ENCODE results near the gene MBD3. TPM values are rescaled to one million over a fixed set of nuclear protein-coding genes. Genes with fewer than 3 reads are reported as not detected.

MBD3 gene
- total RNA-seq, 1 experiment from 2014 or later, result 114 TPM

- POLR2A ChIA-PET, result interaction anchor here (0.6 kb wide), 1 partner anchor 22 kb away, joined by 3 read pairs; no protein-coding TSS in a partner anchor
- H3K4me3 Mint-ChIP-seq (ENCODE audit: unreplicated experiment), result no peak overlapping the region
Measured at GRCh38 chr19:1630811-1631210, 38.1 kb upstream of the MBD3 start.

GRCh38 chr19:1630012-1630411 lies 37.3 kb upstream of the MBD3 start:
- DNase-seq (ENCODE audit: unreplicated experiment), result no peak
- intact Hi-C loops (cut with micrococcal nuclease), result no loop called here
- Mint-ChIP-seq H3K27me3 (ENCODE audit: insufficient read depth, unreplicated experiment) (no peaks in the 10 kb centered on the region), H3K4me1 (ENCODE audit: insufficient read depth, unreplicated experiment) (peaks cover 5% of the 10 kb centered on the region), H3K9me3 (ENCODE audit: unreplicated experiment) (no peaks in the 10 kb centered on the region), H3K4me3 (ENCODE audit: unreplicated experiment) (no peak overlapping the region), H3K36me3 (ENCODE audit: insufficient read depth, unreplicated experiment) (peaks cover 25% of the 10 kb centered on the region), H3K27ac (ENCODE audit: low read depth, unreplicated experiment) (no peak overlapping the region)
- ChIA-PET CTCF (no interaction called here), POLR2A (interaction anchor here (0.6 kb wide), 1 partner anchor 23 kb away, joined by 3 read pairs; no protein-coding TSS in a partner anchor)
- BruUV-seq (replicated peaks), result no TSS peak
- TF ChIP-seq CTCF (IDR thresholded peaks at IDR 0.05; ENCODE audit: unreplicated experiment), result no peak

More at GRCh38 chr19:1630811-1631210, 38.1 kb upstream of the MBD3 start:
- no TSS peak for BruUV-seq (replicated peaks)
- no peak for DNase-seq (ENCODE audit: unreplicated experiment)
- Mint-ChIP-seq H3K36me3 (ENCODE audit: insufficient read depth, unreplicated experiment) (peaks cover 23% of the 10 kb centered on the region), H3K27me3 (ENCODE audit: insufficient read depth, unreplicated experiment) (no peaks in the 10 kb centered on the region), H3K4me1 (ENCODE audit: insufficient read depth, unreplicated experiment) (peaks cover 5% of the 10 kb centered on the region), H3K27ac (ENCODE audit: low read depth, unreplicated experiment) (no peak overlapping the region), H3K9me3 (ENCODE audit: unreplicated experiment) (peaks cover 8% of the 10 kb centered on the region)
- no peak for TF ChIP-seq CTCF (IDR thresholded peaks at IDR 0.05; ENCODE audit: unreplicated experiment)
- CTCF ChIA-PET, result no interaction called here
- intact Hi-C loops (cut with micrococcal nuclease), result no loop called here

DNA sequence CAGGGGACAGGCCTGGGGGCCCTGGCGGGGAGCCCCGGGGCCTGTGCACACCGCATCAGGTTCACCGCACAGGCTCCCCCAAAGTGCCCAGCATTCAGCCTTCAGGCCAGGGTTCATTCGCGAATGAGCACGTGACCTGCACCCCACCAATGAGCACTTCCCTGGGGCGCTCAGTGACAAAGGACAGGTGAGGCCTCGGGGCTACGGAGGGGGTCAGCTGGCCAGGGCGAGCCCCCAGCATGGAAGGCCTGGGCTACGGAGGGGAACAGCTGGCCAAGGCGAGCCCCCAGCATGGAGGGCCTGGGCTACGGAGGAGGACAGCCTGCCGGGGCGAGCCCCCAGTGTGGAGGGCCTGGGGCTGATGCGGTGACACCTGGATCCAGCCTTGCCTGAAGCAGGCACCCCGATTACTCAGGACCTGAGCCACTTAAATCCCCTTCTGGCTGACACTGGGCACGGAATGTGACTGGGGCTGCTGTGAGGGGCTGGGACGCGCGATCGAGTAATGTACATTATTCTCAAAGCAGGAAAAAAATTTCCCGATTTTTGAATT lies 36.7 kb upstream of the MBD3 start:
- no peak for TF ChIP-seq CTCF (IDR thresholded peaks at IDR 0.05; ENCODE audit: unreplicated experiment)
- CTCF ChIA-PET, result no interaction called here
- POLR2A ChIA-PET, result no interaction called here

GRCh38 chr19:1627194-1627593 lies 34.5 kb upstream of the MBD3 start:
- no TSS peak for BruUV-seq (replicated peaks)
- ChIA-PET POLR2A (no interaction called here), CTCF (no interaction called here)
- Mint-ChIP-seq H3K27ac (ENCODE audit: low read depth, unreplicated experiment) (no peak overlapping the region), H3K27me3 (ENCODE audit: insufficient read depth, unreplicated experiment) (no peaks in the 10 kb centered on the region), H3K4me1 (ENCODE audit: insufficient read depth, unreplicated experiment) (no peaks in the 10 kb centered on the region), H3K4me3 (ENCODE audit: unreplicated experiment) (no peak overlapping the region), H3K36me3 (ENCODE audit: insufficient read depth, unreplicated experiment) (peaks cover 37% of the 10 kb centered on the region), H3K9me3 (ENCODE audit: unreplicated experiment) (no peaks in the 10 kb centered on the region)
- intact Hi-C loops (cut with micrococcal nuclease), result no loop called here
- TF ChIP-seq CTCF (IDR thresholded peaks at IDR 0.05; ENCODE audit: unreplicated experiment), result no peak
- no peak for DNase-seq (ENCODE audit: unreplicated experiment)

More for the DNA sequence above, 36.7 kb upstream of the MBD3 start:
- DNase-seq (ENCODE audit: unreplicated experiment), result no peak
- no TSS peak for BruUV-seq (replicated peaks)
- Mint-ChIP-seq H3K4me1 (ENCODE audit: insufficient read depth, unreplicated experiment) (peaks cover 5% of the 10 kb centered on the region), H3K9me3 (ENCODE audit: unreplicated experiment) (no peaks in the 10 kb centered on the region), H3K4me3 (ENCODE audit: unreplicated experiment) (no peak overlapping the region), H3K27me3 (ENCODE audit: insufficient read depth, unreplicated experiment) (no peaks in the 10 kb centered on the region), H3K36me3 (ENCODE audit: insufficient read depth, unreplicated experiment) (peaks cover 28% of the 10 kb centered on the region), H3K27ac (ENCODE audit: low read depth, unreplicated experiment) (no peak overlapping the region)
- intact Hi-C loops (cut with micrococcal nuclease), result no loop called here

All from MCF 10A (cell line).